Astrocyte (in vitro differentiated cells and primary cell): ENCODE results near the gene KIAA0825. TPM values are rescaled to one million over a fixed set of nuclear protein-coding genes. Genes with fewer than 3 reads are reported as not detected.

Experiments
- DNase-seq: peaks from one replicate; pipeline ENCODE4 v3.0.0-alpha.2; 2010; ENCODE audit warnings: low read depth
- FAIRE-seq: peaks from 2 replicates; lab custom pipeline; 2011; peaks lifted over from hg19 to GRCh38; lab: Jason Lieb, UNC
- H2AFZ ChIP-seq: 2 replicates; pipeline ENCODE4 v1.6.0; 2012; ENCODE audit warnings: low read depth, low read length, inconsistent platforms
- H3K27ac ChIP-seq: 2 replicates; pipeline ENCODE4 v1.5.1; 2011; ENCODE audit warnings: low read depth, low read length, inconsistent platforms
- H3K27me3 ChIP-seq: 2 replicates; pipeline ENCODE4 v1.6.0; 2011; ENCODE audit warnings: low read length, inconsistent platforms; ENCODE audit not compliant: insufficient read depth
- H3K36me3 ChIP-seq: 2 replicates; pipeline ENCODE4 v1.5.1; 2011; ENCODE audit warnings: low read length, inconsistent platforms; ENCODE audit not compliant: insufficient read depth
- H3K4me1 ChIP-seq: 2 replicates; pipeline ENCODE4 v1.5.1; 2011; ENCODE audit warnings: low read length, inconsistent platforms; ENCODE audit not compliant: insufficient read depth
- H3K4me2 ChIP-seq: 2 replicates; pipeline ENCODE4 v1.6.0; 2012; ENCODE audit warnings: low read length, inconsistent platforms
- H3K4me3 ChIP-seq: 2 replicates; pipeline ENCODE4 v1.5.1; 2011; ENCODE audit warnings: low read depth, mild to moderate bottlenecking, low read length, inconsistent platforms; ENCODE audit not compliant: insufficient read depth
- H3K79me2 ChIP-seq: 2 replicates; pipeline ENCODE4 v1.6.0; 2012; ENCODE audit warnings: mild to moderate bottlenecking, low read length, inconsistent platforms; ENCODE audit not compliant: insufficient read depth
- H3K9ac ChIP-seq: 2 replicates; pipeline ENCODE4 v1.6.0; 2012; ENCODE audit warnings: mild to moderate bottlenecking, low read length, inconsistent platforms
- H3K9me3 ChIP-seq: 2 replicates; pipeline ENCODE4 v1.5.1; 2012; ENCODE audit warnings: low read depth, mild to moderate bottlenecking, low read length, inconsistent platforms; ENCODE audit not compliant: insufficient read depth
- H4K20me1 ChIP-seq: 2 replicates; pipeline ENCODE4 v1.6.0; 2012; ENCODE audit warnings: low read length, inconsistent platforms; ENCODE audit not compliant: insufficient read depth
- H3K27ac Mint-ChIP-seq: one replicate; pipeline ENCODE4 v1.8.0; 2021; ENCODE audit warnings: mild to moderate bottlenecking, mixed read lengths; ENCODE audit not compliant: unreplicated experiment
- H3K27me3 Mint-ChIP-seq: one replicate; pipeline ENCODE4 v1.8.0; 2021; ENCODE audit warnings: low read depth, mixed read lengths; ENCODE audit not compliant: unreplicated experiment
- H3K36me3 Mint-ChIP-seq: one replicate; pipeline ENCODE4 v1.8.0; 2021; ENCODE audit warnings: low read depth, mixed read lengths; ENCODE audit not compliant: unreplicated experiment
- H3K4me1 Mint-ChIP-seq: one replicate; pipeline ENCODE4 v1.8.0; 2021; ENCODE audit warnings: low read depth, mixed read lengths; ENCODE audit not compliant: unreplicated experiment
- H3K4me3 Mint-ChIP-seq: one replicate; pipeline ENCODE4 v1.8.0; 2021; ENCODE audit warnings: mild to moderate bottlenecking, moderate library complexity, mixed read lengths; ENCODE audit not compliant: unreplicated experiment
- H3K9me3 Mint-ChIP-seq: one replicate; pipeline ENCODE4 v1.8.0; 2021; ENCODE audit warnings: mild to moderate bottlenecking, mixed read lengths; ENCODE audit not compliant: unreplicated experiment
- CTCF ChIP-seq: IDR thresholded peaks from 2 replicates; pipeline ENCODE4 v1.5.1; 2011; ENCODE audit warnings: low read depth, mild to moderate bottlenecking, inconsistent platforms, low read length, moderate library complexity; ENCODE audit not compliant: insufficient read depth
- EZH2 ChIP-seq: IDR thresholded peaks from 2 replicates; pipeline ENCODE4 v1.6.1; 2012; ENCODE audit warnings: mild to moderate bottlenecking, low read length, inconsistent platforms; ENCODE audit not compliant: insufficient read depth
- total RNA-seq: library from RNA; stranded (reverse); gene quantifications from 2 replicates; pipeline ENCODE4 v1.2.1, GENCODE V29; 2021

The KIAA0825 gene
- total RNA-seq, 1 donor from 2014 or later, result 2.5 TPM

DNA sequence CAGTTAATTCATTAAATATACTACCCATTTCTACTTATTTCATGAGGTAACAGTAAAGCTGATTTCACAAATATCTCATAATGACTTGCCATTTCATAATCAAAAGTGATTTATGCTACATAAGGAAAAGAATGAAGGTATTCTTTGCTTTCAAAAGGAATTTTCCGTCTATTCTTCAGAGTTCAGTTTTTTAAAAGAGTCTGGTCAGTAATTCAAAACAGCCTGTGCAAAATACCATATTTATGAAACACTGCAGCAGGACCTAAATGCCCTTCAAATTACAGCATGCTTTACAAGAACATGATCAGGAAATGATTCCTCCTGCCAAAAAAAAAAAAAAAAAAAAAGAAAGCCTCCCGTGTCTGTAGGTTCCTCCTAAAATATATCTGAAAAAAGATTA is 154.7 kb downstream of the KIAA0825 start:
- Histone ChIP-seq H3K9me3 (no peaks in the 10 kb centered on the region), H3K4me3 (no peak overlapping the region), H3K79me2 (no peaks in the 10 kb centered on the region), H3K36me3 (no peaks in the 10 kb centered on the region), H4K20me1 (no peaks in the 10 kb centered on the region), H2AFZ (no peak overlapping the region), H3K27me3 (no peaks in the 10 kb centered on the region), H3K9ac (no peak overlapping the region), H3K27ac (no peak overlapping the region), H3K4me1 (no peaks in the 10 kb centered on the region), H3K4me2 (no peak overlapping the region)
- no peak overlapping the region for H3K4me3 Mint-ChIP-seq
- TF ChIP-seq EZH2 (no peak), CTCF (no peak)
- H3K4me1 Mint-ChIP-seq, result no peaks in the 10 kb centered on the region
- DNase-seq, result peak; percentile 22
- H3K36me3 Mint-ChIP-seq, result no peaks in the 10 kb centered on the region
- FAIRE-seq, result no peak
- no peak overlapping the region for H3K27ac Mint-ChIP-seq
- no peaks in the 10 kb centered on the region for H3K9me3 Mint-ChIP-seq
- no peaks in the 10 kb centered on the region for H3K27me3 Mint-ChIP-seq

DNA sequence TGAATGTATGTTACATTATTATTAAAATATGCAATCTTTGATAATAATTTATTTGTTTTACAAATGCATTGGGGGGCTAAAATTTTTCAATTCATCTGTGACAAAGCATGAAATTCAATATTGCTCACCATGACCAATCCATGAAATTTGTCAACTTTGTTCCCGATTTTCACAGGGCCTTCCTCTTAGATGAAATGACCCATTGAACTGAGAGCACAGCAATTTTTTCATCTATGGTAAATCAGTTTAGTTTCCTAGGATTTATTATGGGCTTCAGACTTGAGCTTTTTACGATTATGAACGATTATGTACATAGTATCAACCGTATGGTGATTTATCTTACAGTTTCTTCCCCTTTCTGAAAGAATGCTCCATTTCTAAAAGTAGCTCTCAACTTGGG is 157.3 kb downstream of the KIAA0825 start:
- Histone ChIP-seq H3K4me1 (no peaks in the 10 kb centered on the region), H4K20me1 (no peaks in the 10 kb centered on the region), H3K9me3 (no peaks in the 10 kb centered on the region), H3K27me3 (no peaks in the 10 kb centered on the region), H3K36me3 (no peaks in the 10 kb centered on the region), H2AFZ (no peak overlapping the region), H3K9ac (no peak overlapping the region), H3K4me2 (no peak overlapping the region), H3K27ac (no peak overlapping the region), H3K4me3 (no peak overlapping the region), H3K79me2 (no peaks in the 10 kb centered on the region)
- Mint-ChIP-seq H3K27ac (no peak overlapping the region), H3K36me3 (no peaks in the 10 kb centered on the region), H3K9me3 (no peaks in the 10 kb centered on the region), H3K27me3 (no peaks in the 10 kb centered on the region), H3K4me1 (no peaks in the 10 kb centered on the region), H3K4me3 (no peak overlapping the region)
- DNase-seq (no peak), FAIRE-seq (no peak)
- TF ChIP-seq EZH2 (no peak), CTCF (no peak)

DNA sequence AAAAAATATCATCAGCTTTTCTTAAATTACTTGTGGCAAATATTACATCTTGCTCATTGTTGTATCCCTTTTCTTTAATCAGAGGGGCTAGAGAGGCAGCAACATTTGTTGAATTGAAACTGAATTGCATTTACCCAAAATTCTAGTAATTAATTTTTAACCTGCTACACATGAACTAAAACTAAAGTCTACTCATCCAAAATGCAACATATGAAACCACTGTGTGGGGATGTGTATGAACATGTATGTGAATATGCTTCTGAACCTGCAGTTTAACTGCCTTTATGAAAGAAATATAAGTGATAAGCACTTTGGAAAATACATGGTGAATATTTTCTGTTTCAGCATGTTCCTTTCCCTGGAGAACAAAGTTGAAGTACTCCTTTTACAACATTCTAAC is 158.5 kb downstream of the KIAA0825 start:
- Histone ChIP-seq H3K36me3 (no peaks in the 10 kb centered on the region), H3K4me3 (no peak overlapping the region), H3K9me3 (no peaks in the 10 kb centered on the region), H2AFZ (no peak overlapping the region), H3K4me1 (no peaks in the 10 kb centered on the region), H3K79me2 (no peaks in the 10 kb centered on the region), H3K27ac (no peak overlapping the region), H3K4me2 (no peak overlapping the region), H3K9ac (no peak overlapping the region), H4K20me1 (no peaks in the 10 kb centered on the region), H3K27me3 (no peaks in the 10 kb centered on the region)
- no peaks in the 10 kb centered on the region for H3K36me3 Mint-ChIP-seq
- no peaks in the 10 kb centered on the region for H3K27me3 Mint-ChIP-seq
- no peaks in the 10 kb centered on the region for H3K4me1 Mint-ChIP-seq
- no peak for FAIRE-seq
- no peak overlapping the region for H3K27ac Mint-ChIP-seq
- H3K4me3 Mint-ChIP-seq, result no peak overlapping the region
- no peak for TF ChIP-seq CTCF
- TF ChIP-seq EZH2, result no peak
- DNase-seq, result no peak
- H3K9me3 Mint-ChIP-seq, result no peaks in the 10 kb centered on the region
